IMR-90 (cell line): ENCODE results near the gene TECTB. TPM values are rescaled to one million over a fixed set of nuclear protein-coding genes. Genes with fewer than 3 reads are reported as not detected.

Experiments used
- ATAC-seq: fragments of 200-7000 bp; cut with Tn5 transposase; 2 replicates; pipeline ENCODE4 v1.9.1; 2020; ENCODE audit warnings: low read depth, mild to moderate bottlenecking, moderate library complexity
- BruUV-seq: library from RNA; stranded (reverse); fragments of 400-500 nt; replicated peaks from 2 replicates; lab custom pipeline; 2021; lab: Mats Ljungman, UMichigan
- CTCF ChIA-PET: fragments of 300-600 bp; formaldehyde crosslinking; extraction: SDS; loops from one replicate; lab custom pipeline; 2021; ENCODE audit warnings: antibody characterized with exemption; lab: Yijun Ruan, JAX
- POLR2A ChIA-PET: fragments of 300-600 bp; sonication (Branson Sonifier 250); formaldehyde crosslinking; loops from one replicate; lab custom pipeline; 2022; ENCODE audit warnings: antibody characterized with exemption; ENCODE audit not compliant: unreplicated experiment; lab: Charles Lee
- DNase-seq: peaks from one replicate; pipeline ENCODE4 v3.0.0; 2013
- H2AFZ ChIP-seq: replicated peaks from 2 replicates; pipeline ENCODE3; 2013; ENCODE audit warnings: low read length, mild to moderate bottlenecking; ENCODE audit not compliant: poor library complexity
- H2AK5ac ChIP-seq: 2 replicates; pipeline ENCODE4 v1.6.1; 2013; ENCODE audit warnings: low read depth, low read length, inconsistent platforms
- H2AK9ac ChIP-seq: replicated peaks from 2 replicates; pipeline ENCODE3; 2013; ENCODE audit warnings: mild to moderate bottlenecking, low read depth, low read length, moderate library complexity; ENCODE audit not compliant: poor library complexity
- H2BK120ac ChIP-seq: 2 replicates; pipeline ENCODE4 v1.6.1; 2013; ENCODE audit warnings: low read depth, low read length, inconsistent platforms
- H2BK15ac ChIP-seq: 3 replicates; pipeline ENCODE4 v1.6.1; 2013; ENCODE audit warnings: low read depth, low read length, inconsistent platforms
- H2BK20ac ChIP-seq: 2 replicates; pipeline ENCODE4 v1.6.1; 2013; ENCODE audit warnings: low read depth, mild to moderate bottlenecking, inconsistent platforms, low read length, moderate library complexity
- H2BK5ac ChIP-seq: 2 replicates; pipeline ENCODE4 v1.6.1; 2013; ENCODE audit warnings: mild to moderate bottlenecking, low read depth, low read length, inconsistent platforms; ENCODE audit not compliant: poor library complexity, severe bottlenecking
- H3K14ac ChIP-seq: replicated peaks from 2 replicates; pipeline ENCODE4 v1.6.1; 2013; ENCODE audit warnings: low read depth, low read length, inconsistent platforms
- H3K18ac ChIP-seq: 2 replicates; pipeline ENCODE4 v1.6.1; 2013; ENCODE audit warnings: low read depth, low read length, control low read depth
- H3K23ac ChIP-seq: 2 replicates; pipeline ENCODE4 v1.6.1; 2013; ENCODE audit warnings: low read depth, low read length, inconsistent platforms
- H3K27ac ChIP-seq: 2 replicates; pipeline ENCODE4 v1.5.1; 2013; ENCODE audit warnings: mild to moderate bottlenecking, control low read depth, low read length; ENCODE audit not compliant: insufficient read depth
- H3K27me3 ChIP-seq: 2 replicates; pipeline ENCODE4 v1.6.1; 2013; ENCODE audit warnings: low read length; ENCODE audit not compliant: control insufficient read depth, insufficient read depth
- H3K36me3 ChIP-seq: 2 replicates; pipeline ENCODE4 v1.6.1; 2013; ENCODE audit warnings: low read length, mixed read lengths; ENCODE audit not compliant: control insufficient read depth, insufficient read depth
- H3K4ac ChIP-seq: 2 replicates; pipeline ENCODE4 v1.6.1; 2013; ENCODE audit warnings: low read depth, low read length, inconsistent platforms
- H3K4me1 ChIP-seq: 2 replicates; pipeline ENCODE4 v1.6.1; 2013; ENCODE audit warnings: low read length, mixed read lengths; ENCODE audit not compliant: control insufficient read depth, insufficient read depth
- H3K4me2 ChIP-seq: 2 replicates; pipeline ENCODE4 v1.6.1; 2013; ENCODE audit warnings: low read depth, mild to moderate bottlenecking, control low read depth, low read length, moderate library complexity
- H3K4me3 ChIP-seq: 2 replicates; pipeline ENCODE4 v1.5.1; 2013; ENCODE audit warnings: low read depth, mild to moderate bottlenecking, control low read depth, low read length, moderate library complexity; ENCODE audit not compliant: insufficient read depth
- H3K56ac ChIP-seq: 2 replicates; pipeline ENCODE4 v1.6.1; 2013; ENCODE audit warnings: low read length, inconsistent platforms; ENCODE audit not compliant: insufficient read depth; ENCODE audit errors: extremely low read depth
- H3K79me1 ChIP-seq, 2 experiments: 2 replicates each; pipeline ENCODE4 v1.6.1; 2013; ENCODE audit warnings: low read length in 2 of 2, inconsistent platforms in 1 of 2, low read depth in 1 of 2
- H3K9ac ChIP-seq: 2 replicates; pipeline ENCODE4 v1.6.1; 2013; ENCODE audit warnings: low read depth, low read length, control low read depth
- H3K9me1 ChIP-seq: 2 replicates; pipeline ENCODE4 v1.6.1; 2013; ENCODE audit warnings: low read length, inconsistent platforms; ENCODE audit not compliant: insufficient read depth
- H3K9me3 ChIP-seq: 2 replicates; pipeline ENCODE4 v1.6.1; 2013; ENCODE audit warnings: low read length; ENCODE audit not compliant: control insufficient read depth, insufficient read depth
- H4K20me1 ChIP-seq: 2 replicates; pipeline ENCODE4 v1.6.1; 2013; ENCODE audit warnings: low read length, inconsistent platforms; ENCODE audit not compliant: insufficient read depth
- H4K5ac ChIP-seq: 2 replicates; pipeline ENCODE4 v1.6.1; 2013; ENCODE audit warnings: mild to moderate bottlenecking, low read depth, low read length, control low read depth
- H4K8ac ChIP-seq, 2 experiments: 2 replicates each; pipeline ENCODE4 v1.6.1; 2013; ENCODE audit warnings: low read depth in 2 of 2, low read length in 2 of 2, control low read depth in 1 of 2, inconsistent platforms in 1 of 2
- H4K91ac ChIP-seq: 2 replicates; pipeline ENCODE4 v1.6.1; 2013; ENCODE audit warnings: low read depth, low read length, inconsistent platforms; ENCODE audit not compliant: insufficient read depth
- CTCF ChIP-seq: conservative IDR thresholded peaks from 2 replicates; pipeline ENCODE4 v1.5.1; 2012; ENCODE audit warnings: mild to moderate bottlenecking, low read depth, low read length, improper control_type of control experiment
- MAFK ChIP-seq: IDR thresholded peaks from 2 replicates; pipeline ENCODE4 v1.6.1; 2012; ENCODE audit warnings: low read depth, low read length, improper control_type of control experiment
- POLR2A ChIP-seq: IDR thresholded peaks from 2 replicates; pipeline ENCODE4 v1.6.1; 2012; ENCODE audit warnings: mild to moderate bottlenecking, low read depth, low read length
- RFX5 ChIP-seq: IDR thresholded peaks from 2 replicates; pipeline ENCODE4 v1.8.0; 2012; ENCODE audit warnings: low read depth, mild to moderate bottlenecking, low read length, moderate library complexity
- SMC3 ChIP-seq: fragments of 150-350 bp; IDR thresholded peaks from 2 replicates; pipeline ENCODE4 v1.6.1; 2016; ENCODE audit warnings: low read depth, mild to moderate bottlenecking, antibody characterized with exemption, low read length, moderate library complexity
- WGBS, 2 experiments: methylation state at CpG; one replicate each; pipeline versions ENCODE4 v1.1.5 to v1.1.7; 2013; ENCODE audit warnings: missing lambda C conversion rate in 2 of 2; ENCODE audit not compliant: insufficient read length in 1 of 2; ENCODE audit errors: extremely low coverage in 2 of 2; 5-methylcytosine and 5-hydroxymethylcytosine counted together
- dilution Hi-C: fragments of 300-500 bp; cut with HindIII; formaldehyde crosslinking; loops from one replicate; pipeline ENCODE4 v1.14.3; 2018; ENCODE audit warnings: low sequenced_read_pairs; ENCODE audit not compliant: unreplicated experiment
- in situ Hi-C: fragments of 300-500 bp; cut with MboI; formaldehyde crosslinking; loops from 3 replicates; pipeline ENCODE4 v1.14.3; 2019; ENCODE audit warnings: low sequenced_read_pairs, inconsistent platforms, mixed read lengths
- intact Hi-C: fragments of 100-400 bp; cut with micrococcal nuclease; formaldehyde crosslinking; loops from 2 replicates; pipeline ENCODE4 v1.10.0; 2022
- polyA plus RNA-seq, 3 experiments: library from polyadenylated mRNA; depleted of rRNA; stranded (reverse); fragments of >200 nt; gene quantifications; 2 replicates each; pipeline ENCODE4 v1.2.3, GENCODE V29; 2012; ENCODE audit warnings: low replicate concordance in 1 of 3
- total RNA-seq: library from RNA; depleted of rRNA; stranded (reverse); fragments of >200 nt; gene quantifications from 2 replicates; pipeline ENCODE4 v1.2.3, GENCODE V29; 2012

Gene TECTB
- total and polyA plus RNA-seq, 2 of the 4 experiments (the other 2 are of a cell fraction), result not detected

DNA sequence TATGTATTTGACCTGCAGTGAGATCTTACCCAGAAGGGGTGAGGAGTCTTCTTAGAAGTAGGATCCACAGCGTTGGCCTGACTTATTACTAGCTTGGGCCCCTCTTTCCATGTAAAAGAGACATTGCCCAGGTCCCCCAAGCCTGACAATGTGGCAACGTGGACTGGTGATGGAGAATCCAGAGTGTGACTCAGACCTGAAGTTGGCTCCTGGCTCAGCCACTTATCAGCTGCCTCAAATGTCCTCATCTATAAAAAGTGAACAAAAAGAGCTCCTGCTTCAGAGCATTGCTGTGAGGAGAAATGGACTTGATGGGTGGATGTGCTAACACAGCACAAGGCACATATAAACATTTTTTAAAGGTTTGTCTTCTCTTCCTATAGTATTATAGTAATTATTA lies 35.4 kb upstream of the TECTB start:
- no peak overlapping the region for H3K4me3 ChIP-seq
- H3K27ac ChIP-seq, result no peak overlapping the region
- ChIA-PET POLR2A (no interaction called here), CTCF (no interaction called here)
- no peaks in the 10 kb centered on the region for H3K27me3 ChIP-seq
- H2AFZ ChIP-seq, result no peak overlapping the region
- no peak overlapping the region for H4K91ac ChIP-seq
- H2BK20ac ChIP-seq, result no peak overlapping the region
- no peak for DNase-seq
- no peak overlapping the region for H3K4ac ChIP-seq
- no peak overlapping the region for H3K23ac ChIP-seq
- H2AK9ac ChIP-seq, result no peak overlapping the region
- no peak overlapping the region for H4K5ac ChIP-seq
- no peaks in the 10 kb centered on the region for H4K20me1 ChIP-seq
- H3K36me3 ChIP-seq, result no peaks in the 10 kb centered on the region
- no peak overlapping the region for H3K9ac ChIP-seq
- no peaks in the 10 kb centered on the region for H3K79me1 ChIP-seq
- dilution Hi-C loops, result no loop called here
- H3K4me2 ChIP-seq, result no peak overlapping the region
- ATAC-seq, result no peak
- BruUV-seq, result no TSS peak
- no peak overlapping the region for H2BK120ac ChIP-seq
- in situ Hi-C loops, result no loop called here
- intact Hi-C loops, result no loop called here
- H3K9me1 ChIP-seq, result no peaks in the 10 kb centered on the region
- H2BK15ac ChIP-seq, result no peak overlapping the region
- no peak overlapping the region for H2AK5ac ChIP-seq
- peaks cover 8% of the 10 kb centered on the region for H3K9me3 ChIP-seq
- no peak overlapping the region for H3K14ac ChIP-seq
- H2BK5ac ChIP-seq, result no peak overlapping the region
- no peak overlapping the region for H3K18ac ChIP-seq
- H4K8ac ChIP-seq, result no peak overlapping the region
- H3K4me1 ChIP-seq, result peaks cover 2% of the 10 kb centered on the region; the same call in 1 of the 2 replicates
- no peak overlapping the region for H3K56ac ChIP-seq
- TF ChIP-seq POLR2A (no peak), MAFK (no peak), RFX5 (no peak), SMC3 (no peak), CTCF (no peak)
- WGBS, 2 experiments, result no CpG with 5 or more reads among the region's 2 CpGs
